Liver (tissue), 9 donors: Measurements from ENCODE around the gene NLGN4X. TPM values are rescaled to one million over a fixed set of nuclear protein-coding genes. Genes with fewer than 3 reads are reported as not detected.

Source experiments
- DNase-seq: peaks from one replicate; pipeline ENCODE4 v3.0.0-alpha.2; 2017; ENCODE audit warnings: low spot score
- H3K27ac ChIP-seq, 2 donors: one replicate each; pipeline ENCODE4 v1.7.0; 2013; ENCODE audit warnings: inconsistent platforms in 2 of 2, low read length in 2 of 2, control low read depth in 1 of 2, low read depth in 1 of 2, mild to moderate bottlenecking in 1 of 2
- H3K27me3 ChIP-seq, 4 donors: one replicate each; pipeline versions ENCODE4 v1.6.1 to v1.7.0; 2013; ENCODE audit warnings: low read length in 3 of 4, inconsistent platforms in 1 of 4, mild to moderate bottlenecking in 1 of 4, moderate library complexity in 1 of 4; ENCODE audit not compliant: control insufficient read depth in 4 of 4, insufficient read depth in 4 of 4
- H3K36me3 ChIP-seq, 4 donors: one replicate each; pipeline versions ENCODE4 v1.6.1 to v1.7.0; 2013; ENCODE audit warnings: low read length in 3 of 4, mild to moderate bottlenecking in 3 of 4, low read depth in 1 of 4, moderate library complexity in 1 of 4; ENCODE audit not compliant: control insufficient read depth in 4 of 4, insufficient read depth in 3 of 4
- H3K4me1 ChIP-seq, 4 donors: one replicate each; pipeline versions ENCODE4 v1.6.1 to v1.7.0; 2013; ENCODE audit warnings: low read length in 3 of 4, mild to moderate bottlenecking in 3 of 4, moderate library complexity in 1 of 4; ENCODE audit not compliant: control insufficient read depth in 4 of 4, insufficient read depth in 4 of 4
- H3K4me3 ChIP-seq, 3 donors: one replicate each; pipeline versions ENCODE4 v1.6.1 to v1.7.0; 2013; ENCODE audit warnings: low read length in 3 of 3, control low read depth in 1 of 3, low read depth in 1 of 3, mild to moderate bottlenecking in 1 of 3
- H3K9ac ChIP-seq, 2 donors: one replicate each; pipeline ENCODE4 v1.7.0; 2013; ENCODE audit warnings: low read length in 2 of 2, mild to moderate bottlenecking in 2 of 2, moderate library complexity in 2 of 2, control low read depth in 1 of 2, low read depth in 1 of 2
- H3K9me3 ChIP-seq, 4 donors: one replicate each; pipeline versions ENCODE4 v1.6.1 to v1.7.0; 2013; ENCODE audit warnings: low read length in 3 of 4; ENCODE audit not compliant: control insufficient read depth in 4 of 4
- ATF3 ChIP-seq: IDR thresholded peaks from 2 replicates; pipeline ENCODE4 v1.6.1; 2016; ENCODE audit warnings: antibody characterized with exemption
- CTCF ChIP-seq: fragments of 150-350 bp; IDR thresholded peaks from 2 replicates; pipeline ENCODE4 v1.5.1; 2017; ENCODE audit warnings: improper control_type of control experiment, low read depth, low read length; ENCODE audit not compliant: missing input control
- EGR1 ChIP-seq, 2 donors: IDR thresholded peaks; 2 replicates each; pipeline ENCODE4 v1.6.1; 2016 to 2018; ENCODE audit warnings: antibody characterized with exemption in 2 of 2, low read depth in 2 of 2
- FOXA1 ChIP-seq: IDR thresholded peaks from 2 replicates; pipeline ENCODE4 v1.6.1; 2016; ENCODE audit warnings: antibody characterized with exemption
- FOXA2 ChIP-seq: IDR thresholded peaks from 2 replicates; pipeline ENCODE4 v1.6.1; 2016; ENCODE audit warnings: antibody characterized with exemption
- GABPA ChIP-seq, 2 donors: IDR thresholded peaks in 1 of 2; conservative IDR thresholded peaks in 1 of 2; 2 replicates each; pipeline ENCODE4 v1.6.1; 2016; ENCODE audit warnings: antibody characterized with exemption in 2 of 2, mild to moderate bottlenecking in 1 of 2, moderate library complexity in 1 of 2
- HNF4A ChIP-seq, 2 donors: conservative IDR thresholded peaks; 2 replicates each; pipeline ENCODE4 v1.6.1; 2016; ENCODE audit warnings: antibody characterized with exemption in 2 of 2, mild to moderate bottlenecking in 2 of 2
- HNF4G ChIP-seq: IDR thresholded peaks from 2 replicates; pipeline ENCODE4 v1.6.1; 2016; ENCODE audit warnings: antibody characterized with exemption
- JUND ChIP-seq, 2 donors: IDR thresholded peaks; 2 replicates each; pipeline ENCODE4 v1.6.1; 2016; ENCODE audit warnings: antibody characterized with exemption in 2 of 2
- MAX ChIP-seq: IDR thresholded peaks from 2 replicates; pipeline ENCODE4 v1.6.1; 2016; ENCODE audit warnings: antibody characterized with exemption
- NR2F2 ChIP-seq: IDR thresholded peaks from 2 replicates; pipeline ENCODE4 v1.6.1; 2016; ENCODE audit warnings: antibody characterized with exemption
- RAD21 ChIP-seq, 2 donors: IDR thresholded peaks; 2 replicates each; pipeline ENCODE4 v1.6.1; 2016; ENCODE audit warnings: antibody characterized with exemption in 2 of 2, mild to moderate bottlenecking in 2 of 2
- REST ChIP-seq: IDR thresholded peaks from 2 replicates; pipeline ENCODE4 v1.6.1; 2016; ENCODE audit warnings: antibody characterized with exemption, mild to moderate bottlenecking
- RXRA ChIP-seq, 2 donors: IDR thresholded peaks; 2 replicates each; pipeline ENCODE4 v1.6.1; 2017 to 2018; ENCODE audit warnings: antibody characterized with exemption in 2 of 2, mild to moderate bottlenecking in 1 of 2
- SP1 ChIP-seq: IDR thresholded peaks from 2 replicates; pipeline ENCODE4 v1.6.1; 2018; ENCODE audit warnings: antibody characterized with exemption, mild to moderate bottlenecking
- TAF1 ChIP-seq: conservative IDR thresholded peaks from 2 replicates; pipeline ENCODE4 v1.6.1; 2016; ENCODE audit warnings: antibody characterized with exemption, mild to moderate bottlenecking
- YY1 ChIP-seq: IDR thresholded peaks from 2 replicates; pipeline ENCODE4 v1.6.1; 2016; ENCODE audit warnings: antibody characterized with exemption, mild to moderate bottlenecking
- WGBS: extraction: QIAGEN DNeasy Blood & Tissue Kit; methylation state at CpG from one replicate; pipeline ENCODE4 v1.1.7; 2013; 5-methylcytosine and 5-hydroxymethylcytosine counted together
- polyA plus RNA-seq, 2 donors: library from polyadenylated mRNA; stranded (reverse) in 1 of 2; unstranded in 1 of 2; fragments of 200-250 nt in 1 of 2; fragments of >200 nt in 1 of 2; fragmentation: Nextera tagmentation in 1 of 2; extraction: Ambion mirVana in 1 of 2; gene quantifications; one replicate each; pipeline versions ENCODE4 v1.2.1 to v1.2.3, GENCODE V29; 2013 to 2015
- total RNA-seq, 2 donors: library from RNA; depleted of rRNA; stranded (reverse); fragments of >200 nt; gene quantifications; one replicate each; pipeline ENCODE4 v1.2.3, GENCODE V29; 2014
- donor health status: healthy.
- donor health status: healthy.
- donor health status: healthy.
- donor health status: healthy.
- donor health status: healthy.

NLGN4X gene
- total and polyA plus RNA-seq, 4 donors: 0.33 to 2.8 (median 0.93) TPM

- TF ChIP-seq YY1: no peak
- TF ChIP-seq CTCF: no peak
- TF ChIP-seq FOXA2: no peak
These were observed 271.2 kb downstream of the NLGN4X start (continued) for GRCh38 chrX:5957506-5957905.

- Histone ChIP-seq H3K9ac (no peak overlapping the region), H3K27me3 (no peaks in the 10 kb centered on the region), H3K9me3 (no peaks in the 10 kb centered on the region), H3K27ac (no peak overlapping the region), H3K4me3 (no peak overlapping the region), H3K4me1 (no peaks in the 10 kb centered on the region), H3K36me3 (no peaks in the 10 kb centered on the region)
- WGBS: 50% methylated on average over 6 of the region's 6 CpGs
- TF ChIP-seq ATF3: no peak
- no peak for TF ChIP-seq GABPA (IDR thresholded peaks at IDR 0.05 in 1 of 2, conservative IDR thresholded peaks at IDR 0.05 in 1 of 2)
- no peak for TF ChIP-seq EGR1 (IDR thresholded peaks at IDR 0.05; ENCODE audit: low read depth in 2 of 2)
- TF ChIP-seq SP1: no peak
- TF ChIP-seq JUND (IDR thresholded peaks at IDR 0.05): no peak
- no peak for TF ChIP-seq RXRA (IDR thresholded peaks at IDR 0.05)
- TF ChIP-seq HNF4A (conservative IDR thresholded peaks at IDR 0.05): no peak
- no peak for TF ChIP-seq YY1
- no peak for TF ChIP-seq FOXA2
- no peak for DNase-seq
These were observed 292.2 kb downstream of the NLGN4X start for GRCh38 chrX:5936438-5936837.

- Histone ChIP-seq H3K9me3 (no peaks in the 10 kb centered on the region), H3K4me1 (no peaks in the 10 kb centered on the region), H3K27ac (no peak overlapping the region), H3K4me3 (no peak overlapping the region), H3K36me3 (no peaks in the 10 kb centered on the region), H3K9ac (no peak overlapping the region), H3K27me3 (no peaks in the 10 kb centered on the region)
- no peak for DNase-seq
- TF ChIP-seq SP1 (no peak), ATF3 (no peak), TAF1 (no peak), MAX (no peak), RAD21 (IDR thresholded peaks at IDR 0.05) (no peak), GABPA (IDR thresholded peaks at IDR 0.05 in 1 of 2, conservative IDR thresholded peaks at IDR 0.05 in 1 of 2) (no peak), HNF4G (no peak), FOXA1 (no peak), HNF4A (conservative IDR thresholded peaks at IDR 0.05) (no peak), YY1 (no peak), FOXA2 (no peak)
- WGBS: 64% methylated on average over 2 of the region's 2 CpGs
These were observed 300.4 kb downstream of the NLGN4X start for GRCh38 chrX:5928224-5928623.

- 75% methylated on average over 5 of the region's 5 CpGs for WGBS
- Histone ChIP-seq H3K36me3 (no peaks in the 10 kb centered on the region), H3K4me1 (no peaks in the 10 kb centered on the region), H3K4me3 (no peak overlapping the region), H3K27ac (no peak overlapping the region), H3K27me3 (peaks cover 0 to 2% (median 0%) of the 10 kb centered on the region in 4 donors), H3K9ac (no peak overlapping the region), H3K9me3 (peaks cover 0 to 2% (median 0%) of the 10 kb centered on the region in 4 donors)
- no peak for DNase-seq
- TF ChIP-seq RXRA (IDR thresholded peaks at IDR 0.05) (no peak), TAF1 (no peak), NR2F2 (no peak), EGR1 (IDR thresholded peaks at IDR 0.05; ENCODE audit: low read depth in 2 of 2) (no peak), GABPA (IDR thresholded peaks at IDR 0.05 in 1 of 2, conservative IDR thresholded peaks at IDR 0.05 in 1 of 2) (no peak), RAD21 (IDR thresholded peaks at IDR 0.05) (no peak), HNF4A (conservative IDR thresholded peaks at IDR 0.05) (no peak), FOXA2 (no peak), CTCF (no peak), FOXA1 (no peak), MAX (no peak), REST (no peak)
These were observed 311.7 kb downstream of the NLGN4X start for GRCh38 chrX:5916945-5917344.
